ENCODE data around the gene ZNF629.

GRCh38 chr16:30768583-30769181 lies 18.3 kb downstream of the ZNF629 start:
- TF ChIP-seq POLR2A (IDR thresholded peaks at IDR 0.05; ENCODE audit: low read depth, low read length) (no peak), POLR2AphosphoS5 (IDR thresholded peaks at IDR 0.05; ENCODE audit: low read depth, low read length) (no peak), SPI1 (IDR thresholded peaks at IDR 0.05; ENCODE audit: low read depth, low read length) (no peak), TAF1 (IDR thresholded peaks at IDR 0.05; ENCODE audit: low read depth, low read length) (no peak), POU2F2 (IDR thresholded peaks at IDR 0.05; ENCODE audit: low read depth, low read length) (no peak)
